ENCODE data around the gene ITGB7.

- TF ChIP-seq POLR2A (IDR thresholded peaks at IDR 0.05) (no peak), CTCF (IDR thresholded peaks at IDR 0.05) (no peak)
Measured at GRCh38 chr12:53186745-53187144, 20.3 kb downstream of the ITGB7 start.

Measured in right lobe of liver (tissue), 4 donors.